Endothelial cell of umbilical vein (primary cell): ENCODE results near the gene RNF151. TPM values are rescaled to one million over a fixed set of nuclear protein-coding genes. Genes with fewer than 3 reads are reported as not detected.

Experiments used
- BruUV-seq: library from RNA; stranded (reverse); fragments of 400-500 nt; replicated peaks from 2 replicates; lab custom pipeline; 2021; lab: Mats Ljungman, UMichigan
- CTCF ChIA-PET: fragments of 300-600, 350-600 bp; sonication (Branson Sonifier 250); formaldehyde crosslinking; loops from one replicate; lab custom pipeline; 2021; ENCODE audit warnings: antibody characterized with exemption, inconsistent platforms; lab: Charles Lee
- POLR2A ChIA-PET: fragments of 300-600, 350-600 bp; sonication (Branson Sonifier 250); formaldehyde crosslinking; loops from one replicate; lab custom pipeline; 2021; ENCODE audit warnings: antibody characterized with exemption, inconsistent platforms; lab: Charles Lee
- DNase-seq: peaks from one replicate; pipeline ENCODE4 v3.0.0-alpha.2; 2011; ENCODE audit warnings: low read depth, low spot score
- FAIRE-seq: peaks from 2 replicates; lab custom pipeline; 2011; peaks lifted over from hg19 to GRCh38; lab: Jason Lieb, UNC
- H2AFZ ChIP-seq: 2 replicates; pipeline ENCODE4 v1.6.0; 2012; ENCODE audit warnings: low read depth, low read length, control low read depth, inconsistent platforms
- H3K27ac ChIP-seq: 2 replicates; pipeline ENCODE4 v1.5.1; 2011; ENCODE audit warnings: low read depth, mild to moderate bottlenecking, control low read depth, low read length, moderate library complexity; ENCODE audit not compliant: insufficient read depth
- H3K27me3 ChIP-seq, 2 experiments: 2 replicates each; pipeline versions ENCODE4 v1.6.0 to v1.6.1; 2011; ENCODE audit warnings: low read length in 2 of 2, mixed read lengths in 1 of 2; ENCODE audit not compliant: control insufficient read depth in 2 of 2, insufficient read depth in 2 of 2
- H3K36me3 ChIP-seq, 2 experiments: 2 replicates in 1 of 2; 3 replicates in 1 of 2; pipeline ENCODE4 v1.5.1; 2011; ENCODE audit warnings: low read length in 2 of 2, mild to moderate bottlenecking in 1 of 2, moderate library complexity in 1 of 2; ENCODE audit not compliant: control insufficient read depth in 2 of 2, insufficient read depth in 2 of 2; ENCODE audit errors: extremely low read depth in 1 of 2
- H3K4me1 ChIP-seq: 3 replicates; pipeline ENCODE4 v1.5.1; 2011; ENCODE audit warnings: mild to moderate bottlenecking, low read length; ENCODE audit not compliant: control insufficient read depth, insufficient read depth; ENCODE audit errors: extremely low read depth
- H3K4me2 ChIP-seq: 2 replicates; pipeline ENCODE4 v1.6.1; 2011; ENCODE audit warnings: low read length, control low read depth, mixed read lengths; ENCODE audit not compliant: insufficient read depth
- H3K4me3 ChIP-seq, 3 experiments: fragments of 200-600 bp in 1 of 3; sonication (generic), shearing (Covaris generic) in 1 of 3; replicated peaks in 1 of 3; 2 replicates each; pipeline ENCODE4 v1.5.1; 2011 to 2016; ENCODE audit warnings: control low read depth in 3 of 3, low read length in 3 of 3, mild to moderate bottlenecking in 2 of 3, inconsistent platforms in 1 of 3, low read depth in 1 of 3, moderate library complexity in 1 of 3; ENCODE audit not compliant: insufficient read depth in 1 of 3
- H3K79me2 ChIP-seq: 2 replicates; pipeline ENCODE4 v1.6.0; 2012; ENCODE audit warnings: low read length, inconsistent platforms; ENCODE audit not compliant: control insufficient read depth, insufficient read depth
- H3K9ac ChIP-seq: replicated peaks from 2 replicates; pipeline ENCODE3; 2011; ENCODE audit warnings: low read length, control low read depth; ENCODE audit not compliant: insufficient read depth; ENCODE audit errors: extremely low read depth
- H3K9me1 ChIP-seq: replicated peaks from 3 replicates; pipeline ENCODE4 v1.6.0; 2011; ENCODE audit warnings: mild to moderate bottlenecking, low read length; ENCODE audit not compliant: control insufficient read depth, insufficient read depth; ENCODE audit errors: extremely low read depth
- H3K9me3 ChIP-seq: replicated peaks from 2 replicates; pipeline ENCODE4 v1.5.1; 2012; ENCODE audit warnings: low read length, inconsistent platforms; ENCODE audit not compliant: control insufficient read depth, insufficient read depth
- H4K20me1 ChIP-seq: replicated peaks from 2 replicates; pipeline ENCODE3; 2011; ENCODE audit warnings: mild to moderate bottlenecking, low read length; ENCODE audit not compliant: control insufficient read depth, insufficient read depth; ENCODE audit errors: extremely low read depth
- CTCF ChIP-seq, 2 donors: IDR thresholded peaks; 1 replicate in 1 of 2; 2 replicates in 1 of 2; pipeline ENCODE4 v1.5.1; 2011; ENCODE audit warnings: low read length in 2 of 2, mild to moderate bottlenecking in 2 of 2, moderate library complexity in 2 of 2, control low read depth in 1 of 2, inconsistent platforms in 1 of 2, low read depth in 1 of 2; ENCODE audit not compliant: insufficient read depth in 1 of 2; ENCODE audit errors: extremely low read depth in 1 of 2
- EZH2 ChIP-seq: IDR thresholded peaks from 2 replicates; pipeline ENCODE4 v1.6.1; 2012; ENCODE audit warnings: borderline replicate concordance, low read depth, mild to moderate bottlenecking, moderate library complexity, low read length, inconsistent platforms; ENCODE audit not compliant: severe bottlenecking
- FOS ChIP-seq: IDR thresholded peaks from 2 replicates; pipeline ENCODE4 v1.6.1; 2011; ENCODE audit warnings: mild to moderate bottlenecking, low read length, moderate library complexity, borderline replicate concordance; ENCODE audit not compliant: insufficient read depth
- GATA2 ChIP-seq: IDR thresholded peaks from 2 replicates; pipeline ENCODE4 v1.7.0; 2011; ENCODE audit warnings: low read depth, mild to moderate bottlenecking, moderate library complexity, mixed read lengths, low read length; ENCODE audit not compliant: insufficient read length, insufficient read depth
- JUN ChIP-seq: IDR thresholded peaks from 2 replicates; pipeline ENCODE4 v1.6.1; 2011; ENCODE audit warnings: borderline replicate concordance, low read depth; ENCODE audit not compliant: insufficient read length, insufficient read depth
- MAX ChIP-seq: IDR thresholded peaks from 2 replicates; pipeline ENCODE4 v1.6.1; 2011; ENCODE audit not compliant: insufficient read depth, insufficient read length
- MYC ChIP-seq: IDR thresholded peaks from one replicate; pipeline ENCODE4 v1.6.1; 2011; ENCODE audit warnings: mild to moderate bottlenecking, low read depth, low read length
- POLR2A ChIP-seq: IDR thresholded peaks from 2 replicates; pipeline ENCODE4 v1.6.1; 2012; ENCODE audit warnings: low read depth, mild to moderate bottlenecking, control low read depth, low read length
- POLR2AphosphoS5 ChIP-seq: IDR thresholded peaks from 2 replicates; pipeline ENCODE4 v1.6.1; 2012; ENCODE audit warnings: low read depth, mild to moderate bottlenecking, control low read depth, low read length, moderate library complexity; ENCODE audit not compliant: insufficient read depth
- dilution Hi-C: fragments of 300-500 bp; cut with MboI; formaldehyde crosslinking; loops from one replicate; pipeline ENCODE4 v1.15.0; 2019; ENCODE audit warnings: low sequenced_read_pairs; ENCODE audit not compliant: extremely low pct_ligation_motif_present
- intact Hi-C: fragments of 100-400 bp; cut with micrococcal nuclease; formaldehyde crosslinking; loops from one replicate; pipeline ENCODE4 v1.10.0; 2022
- polyA plus RNA-seq, 4 experiments: library from polyadenylated mRNA; depleted of rRNA in 3 of 4; stranded (reverse) in 3 of 4; unstranded in 1 of 4; fragments of >200 nt; gene quantifications; 2 replicates each; pipeline versions ENCODE4 v1.2.1 to v1.2.3, GENCODE V29; 2011 to 2012; ENCODE audit warnings: missing spikeins in 1 of 4
- total RNA-seq: library from RNA; stranded (reverse); gene quantifications from 2 replicates; pipeline ENCODE4 v1.2.3, GENCODE V29; 2021

The RNF151 gene
- total and polyA plus RNA-seq, 2 donors (not counting 3 experiments of a cell fraction or from before 2014, with no cell fraction given): not detected

GRCh38 chr16:1959269-1960039 is 7.2 kb upstream of the RNF151 start, which contains the start of gene NDUFB10:
Gene NDUFB10, plus strand, starts transcription at chr16:1959538. Its CDS starts 87 bp downstream, at chr16:1959625.
- Histone ChIP-seq H3K36me3 (peaks cover 8 to 17% of the 10 kb centered on the region in 2 experiments), H3K27ac (peak within 1 kb of the TSS; percentile 6), H4K20me1 (no peaks in the 10 kb centered on the region), H3K9ac (peak within 1 kb of the TSS; percentile 73), H3K9me3 (no peaks in the 10 kb centered on the region), H3K4me3 (peak within 1 kb of the TSS; percentile 63 to 76 (median 72)), H3K4me2 (peak within 1 kb of the TSS; percentile 76), H2AFZ (peak within 1 kb of the TSS; percentile 75), H3K9me1 (no peaks in the 10 kb centered on the region), H3K79me2 (peaks cover 38% of the 10 kb centered on the region), H3K27me3 (no peaks in the 10 kb centered on the region), H3K4me1 (peaks cover 19% of the 10 kb centered on the region)
- ChIA-PET CTCF (no interaction called here), POLR2A (interaction anchor here (0.8 kb wide), 1 partner anchor 133 kb away, joined by 5 read pairs; the partner anchor contains the start of genes FAHD1 and HAGH)
- dilution Hi-C loops (no loop called here), intact Hi-C loops (loop anchor here (1.0 kb wide), 1 partner anchor 16 kb away; the partner anchor contains the start of gene MSRB1)
- BruUV-seq: no TSS peak
- peak; percentile 88 for DNase-seq
- peak; percentile 93 for FAIRE-seq
- TF ChIP-seq POLR2A (peak; percentile 95), FOS (no peak), JUN (no peak), EZH2 (no peak), POLR2AphosphoS5 (peak; percentile 98), MAX (no peak), CTCF (IDR thresholded peaks at IDR 0.05; ENCODE audit: extremely low read depth in 1 of 2, insufficient read depth in 1 of 2, low read depth in 1 of 2, low read length in 2 of 2) (peak; percentile 82 to 87), MYC (no peak), GATA2 (no peak)
